ENCODE results near the gene M6PR.

M6PR gene

GRCh38 chr12:8949342-8950220 is at the start of gene M6PR:
M6PR (minus strand) TSS chr12:8949645; CDS start chr12:8946404, 3,241 bp downstream.
- Mint-ChIP-seq H3K4me1 (ENCODE audit: low read depth) (peaks cover 66% of the 10 kb centered on the region), H3K27me3 (no peaks in the 10 kb centered on the region), H3K27ac (peak within 1 kb of the TSS; percentile 92), H3K36me3 (ENCODE audit: low read depth) (peaks cover 64% of the 10 kb centered on the region), H3K4me3 (peak within 1 kb of the TSS; percentile 100), H3K9me3 (peaks cover 7% of the 10 kb centered on the region)
- peak; percentile 96 for DNase-seq

DNA sequence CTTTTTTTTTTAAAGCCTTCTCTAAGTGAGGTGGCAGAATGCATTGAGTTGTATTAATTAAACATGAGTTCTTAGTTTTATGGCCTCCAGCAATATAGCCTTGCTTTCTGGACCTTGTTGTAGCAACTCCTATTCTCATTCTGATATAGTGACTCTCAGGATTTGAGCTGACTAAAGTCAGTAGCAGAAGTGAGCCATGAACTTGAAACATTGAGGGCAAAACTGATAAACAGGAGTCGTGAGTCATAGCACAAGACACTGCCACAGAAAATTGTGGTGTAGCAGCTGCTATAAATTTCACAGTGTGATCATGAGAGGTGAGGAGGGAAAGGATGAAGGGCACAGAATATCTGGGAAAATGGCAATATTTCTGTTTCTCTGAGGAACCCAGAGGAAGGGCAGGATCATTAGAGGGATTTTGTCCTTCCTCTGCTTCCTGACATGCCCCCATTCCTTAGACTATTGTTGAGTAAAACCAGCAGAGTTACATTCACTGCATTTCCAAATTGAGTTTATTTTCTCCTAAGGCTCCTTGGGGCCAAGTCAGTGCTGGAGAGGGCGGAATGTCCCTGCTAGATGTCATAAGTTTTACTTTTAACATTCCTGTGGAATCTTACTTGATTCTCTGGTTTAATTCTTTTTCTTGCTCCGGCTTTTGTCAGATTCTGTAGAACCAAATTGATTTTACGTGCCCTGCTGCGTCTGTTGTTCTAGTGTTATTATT is 47.4 kb upstream of the M6PR start:
- DNase-seq, result no peak

GRCh38 chr12:8995021-8995775 is 45.8 kb upstream of the M6PR start:
- Mint-ChIP-seq H3K9me3 (no peaks in the 10 kb centered on the region), H3K4me1 (ENCODE audit: low read depth) (peaks cover 71% of the 10 kb centered on the region), H3K4me3 (peak overlapping the region; percentile 73), H3K27me3 (no peaks in the 10 kb centered on the region), H3K36me3 (ENCODE audit: low read depth) (peaks cover 7% of the 10 kb centered on the region), H3K27ac (peak overlapping the region; percentile 87)
- no peak for DNase-seq

More for the DNA sequence above, 47.4 kb upstream of the M6PR start:
- peaks cover 77% of the 10 kb centered on the region for H3K4me1 Mint-ChIP-seq (ENCODE audit: low read depth)
- H3K27me3 Mint-ChIP-seq, result no peaks in the 10 kb centered on the region
- peak overlapping the region; percentile 87 for H3K27ac Mint-ChIP-seq
- H3K4me3 Mint-ChIP-seq, result peak overlapping the region; percentile 47
- H3K9me3 Mint-ChIP-seq, result no peaks in the 10 kb centered on the region
- H3K36me3 Mint-ChIP-seq (ENCODE audit: low read depth), result peaks cover 7% of the 10 kb centered on the region

- Mint-ChIP-seq H3K4me3 (peak overlapping the region; percentile 73), H3K36me3 (ENCODE audit: low read depth) (peaks cover 2% of the 10 kb centered on the region), H3K9me3 (no peaks in the 10 kb centered on the region), H3K27ac (peak overlapping the region; percentile 45), H3K27me3 (no peaks in the 10 kb centered on the region), H3K4me1 (ENCODE audit: low read depth) (peaks cover 72% of the 10 kb centered on the region)
- DNase-seq, result no peak
These were observed 44.4 kb upstream of the M6PR start for GRCh38 chr12:8993827-8994226.

DNA sequence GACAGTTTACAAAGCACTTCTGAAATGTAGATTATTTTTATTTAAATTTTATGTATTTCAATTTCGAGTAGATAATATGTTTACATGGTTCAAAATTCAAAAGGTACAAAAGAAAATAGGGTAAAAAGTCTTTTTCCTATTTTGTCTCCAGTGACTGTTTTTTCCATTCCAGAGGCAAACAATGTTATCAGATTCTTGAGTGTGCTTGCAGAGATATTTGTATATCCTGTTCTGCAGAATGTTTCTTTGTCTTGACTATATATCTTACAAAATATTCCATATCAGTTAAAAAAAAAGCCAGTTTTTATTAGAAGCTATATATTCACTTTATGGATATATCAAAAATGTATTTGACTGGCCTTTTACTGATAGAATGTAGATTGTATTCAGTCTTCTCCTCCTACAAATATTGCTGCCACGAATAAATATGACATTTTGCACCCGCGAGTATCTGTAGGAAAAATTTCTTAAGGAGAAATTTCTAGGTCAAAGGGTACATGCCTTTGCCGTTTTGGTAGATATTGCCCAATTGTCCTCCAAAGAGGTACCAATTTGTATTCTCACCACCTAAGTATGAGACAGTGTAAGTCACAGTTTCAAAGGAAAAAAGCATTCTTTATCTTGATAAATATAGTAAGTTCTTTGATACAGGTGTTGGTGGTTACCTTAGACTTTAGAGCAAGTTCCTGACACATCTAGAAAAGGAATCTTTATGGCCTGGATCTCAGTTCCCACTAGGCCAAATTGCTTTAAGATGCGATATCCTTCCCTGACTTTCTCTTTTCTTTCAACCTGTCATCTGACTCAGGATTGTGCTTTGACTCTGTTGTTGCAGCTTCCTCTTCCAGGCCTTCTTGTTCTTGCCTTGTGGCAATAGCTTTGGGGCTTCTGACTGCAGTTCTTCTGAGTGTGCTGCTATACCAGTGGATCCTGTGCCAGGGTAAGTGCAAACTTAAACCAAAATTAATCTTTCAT is 42.2 kb upstream of the M6PR start:
- Mint-ChIP-seq H3K27me3 (no peaks in the 10 kb centered on the region), H3K4me3 (peak overlapping the region; percentile 73), H3K9me3 (no peaks in the 10 kb centered on the region), H3K36me3 (ENCODE audit: low read depth) (no peaks in the 10 kb centered on the region), H3K4me1 (ENCODE audit: low read depth) (peaks cover 77% of the 10 kb centered on the region), H3K27ac (peak overlapping the region; percentile 24)
- no peak for DNase-seq

DNA sequence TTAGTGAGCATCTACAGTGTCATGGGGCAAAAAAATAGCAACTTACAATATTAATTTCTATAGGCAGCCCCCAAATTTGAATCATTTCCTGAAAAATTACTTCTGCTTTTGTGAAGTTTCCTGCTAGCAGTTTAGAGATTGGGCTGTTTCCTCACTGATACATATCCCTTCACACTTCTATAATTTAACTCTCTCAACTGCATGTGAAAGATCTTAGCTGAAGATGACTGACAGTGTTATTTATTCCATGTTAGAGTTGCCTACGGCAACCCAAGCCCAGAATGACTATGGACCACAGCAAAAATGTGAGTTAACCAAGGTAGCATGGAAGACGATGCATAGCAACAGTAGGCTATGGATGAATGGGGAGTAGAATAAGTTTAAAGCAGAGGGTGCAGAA is 40.0 kb upstream of the M6PR start, which contains the start of gene KLRG1:
Gene KLRG1, plus strand, starts transcription at position 134 of the 400 bp plus-strand sequence. Its CDS starts 90 bp downstream, at position 224.
- H3K27me3 Mint-ChIP-seq, result no peaks in the 10 kb centered on the region
- DNase-seq, result no peak
- H3K4me3 Mint-ChIP-seq, result peak within 1 kb of the TSS; percentile 51
- peaks cover 67% of the 10 kb centered on the region for H3K4me1 Mint-ChIP-seq (ENCODE audit: low read depth)
- H3K27ac Mint-ChIP-seq, result peak within 1 kb of the TSS; percentile 59
- no peaks in the 10 kb centered on the region for H3K36me3 Mint-ChIP-seq (ENCODE audit: low read depth)
- H3K9me3 Mint-ChIP-seq, result no peaks in the 10 kb centered on the region

- H3K27ac Mint-ChIP-seq, result peak overlapping the region; percentile 42
- no peaks in the 10 kb centered on the region for H3K27me3 Mint-ChIP-seq
- H3K4me1 Mint-ChIP-seq (ENCODE audit: low read depth), result peaks cover 56% of the 10 kb centered on the region
- H3K4me3 Mint-ChIP-seq, result no peak overlapping the region
- no peak for DNase-seq
- H3K36me3 Mint-ChIP-seq (ENCODE audit: low read depth), result peaks cover 3% of the 10 kb centered on the region
- no peaks in the 10 kb centered on the region for H3K9me3 Mint-ChIP-seq
These were observed 38.2 kb upstream of the M6PR start for GRCh38 chr12:8987685-8988084.

DNA sequence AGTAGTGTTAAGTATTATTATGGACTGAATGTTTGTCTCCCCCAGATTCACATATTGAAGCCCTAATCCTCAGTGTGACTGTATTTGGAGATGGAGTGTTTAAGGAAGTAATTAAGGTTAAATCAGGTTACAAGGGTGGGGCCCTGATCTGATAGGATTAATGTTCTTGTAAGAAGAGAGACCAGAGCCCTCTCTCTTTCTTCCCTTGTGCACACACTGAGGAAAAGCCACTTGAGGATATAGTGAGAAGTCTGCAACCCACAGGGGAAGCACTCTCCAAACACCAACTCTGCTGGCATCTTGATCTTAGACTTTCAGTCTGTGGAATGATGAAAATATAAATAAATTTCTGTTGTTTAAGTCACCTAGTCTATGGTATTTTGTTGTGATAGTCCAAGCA is 37.7 kb upstream of the M6PR start:
- H3K27me3 Mint-ChIP-seq, result no peaks in the 10 kb centered on the region
- H3K9me3 Mint-ChIP-seq, result no peaks in the 10 kb centered on the region
- H3K4me3 Mint-ChIP-seq, result no peak overlapping the region
- H3K27ac Mint-ChIP-seq, result no peak overlapping the region
- H3K4me1 Mint-ChIP-seq (ENCODE audit: low read depth), result peaks cover 54% of the 10 kb centered on the region
- DNase-seq, result no peak
- peaks cover 3% of the 10 kb centered on the region for H3K36me3 Mint-ChIP-seq (ENCODE audit: low read depth)

GRCh38 chr12:8985213-8985754 is 35.8 kb upstream of the M6PR start:
- H3K4me1 Mint-ChIP-seq (ENCODE audit: low read depth), result peaks cover 46% of the 10 kb centered on the region
- no peak overlapping the region for H3K27ac Mint-ChIP-seq
- DNase-seq, result no peak
- H3K9me3 Mint-ChIP-seq, result peaks cover 4% of the 10 kb centered on the region
- no peaks in the 10 kb centered on the region for H3K27me3 Mint-ChIP-seq
- H3K36me3 Mint-ChIP-seq (ENCODE audit: low read depth), result peaks cover 5% of the 10 kb centered on the region
- no peak overlapping the region for H3K4me3 Mint-ChIP-seq

GRCh38 chr12:8980137-8980536 is 30.7 kb upstream of the M6PR start:
- peaks cover 16% of the 10 kb centered on the region for H3K36me3 Mint-ChIP-seq (ENCODE audit: low read depth)
- no peaks in the 10 kb centered on the region for H3K27me3 Mint-ChIP-seq
- no peak overlapping the region for H3K27ac Mint-ChIP-seq
- no peak overlapping the region for H3K4me3 Mint-ChIP-seq
- H3K4me1 Mint-ChIP-seq (ENCODE audit: low read depth), result peaks cover 7% of the 10 kb centered on the region
- peaks cover 19% of the 10 kb centered on the region for H3K9me3 Mint-ChIP-seq
- no peak for DNase-seq

DNA sequence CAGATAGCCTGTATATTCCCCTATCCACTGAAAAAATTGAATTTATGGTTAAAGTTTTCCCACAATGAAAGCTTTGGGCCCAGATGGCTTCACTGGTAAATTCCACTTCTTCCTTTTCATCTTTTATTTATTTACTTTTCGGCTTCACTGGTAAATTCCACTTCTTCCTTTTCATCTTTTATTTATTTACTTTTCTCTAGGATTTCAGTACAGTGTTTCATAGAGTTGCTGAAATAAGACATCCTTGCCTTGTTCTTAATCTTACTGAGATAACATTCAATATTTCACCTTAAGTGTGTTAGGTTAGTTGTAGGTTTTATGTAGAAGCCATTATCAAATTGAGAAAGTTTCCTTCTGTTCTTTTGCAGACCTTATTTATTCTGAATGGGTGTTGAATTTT is 21.0 kb upstream of the M6PR start:
- peaks cover 26% of the 10 kb centered on the region for H3K36me3 Mint-ChIP-seq (ENCODE audit: low read depth)
- peaks cover 21% of the 10 kb centered on the region for H3K9me3 Mint-ChIP-seq
- H3K27me3 Mint-ChIP-seq, result no peaks in the 10 kb centered on the region
- H3K27ac Mint-ChIP-seq, result no peak overlapping the region
- no peak for DNase-seq
- H3K4me3 Mint-ChIP-seq, result no peak overlapping the region
- H3K4me1 Mint-ChIP-seq (ENCODE audit: low read depth), result peaks cover 9% of the 10 kb centered on the region

DNA sequence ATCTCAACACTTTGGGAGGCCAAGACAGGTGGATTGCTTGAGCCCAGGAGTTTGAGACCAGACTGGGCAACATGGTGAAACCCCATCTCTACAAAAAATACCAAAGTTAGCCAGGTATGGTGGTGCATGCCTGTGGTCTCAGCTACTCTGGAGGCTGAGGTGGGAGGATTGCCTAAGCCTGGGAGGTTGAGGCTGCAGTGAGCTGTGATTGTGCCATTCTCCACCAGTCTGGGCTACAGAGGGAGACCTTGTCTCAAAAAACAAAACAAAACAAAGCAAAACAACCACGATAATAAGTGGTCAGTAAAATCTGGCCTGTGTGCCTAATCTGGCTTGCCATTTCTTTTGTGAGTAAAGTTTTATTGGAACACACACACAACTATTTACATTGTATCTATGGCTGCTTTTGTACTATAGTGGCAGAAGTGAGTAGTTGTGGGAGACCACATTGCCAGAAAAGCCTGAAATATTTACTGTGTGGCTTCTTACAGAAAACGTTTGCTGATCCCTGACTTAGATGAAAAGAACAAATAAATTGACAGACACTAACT is 20.5 kb upstream of the M6PR start:
- H3K27me3 Mint-ChIP-seq, result no peaks in the 10 kb centered on the region
- H3K4me3 Mint-ChIP-seq, result no peak overlapping the region
- no peak for DNase-seq
- no peak overlapping the region for H3K27ac Mint-ChIP-seq
- H3K9me3 Mint-ChIP-seq, result peaks cover 21% of the 10 kb centered on the region
- H3K36me3 Mint-ChIP-seq (ENCODE audit: low read depth), result peaks cover 26% of the 10 kb centered on the region
- H3K4me1 Mint-ChIP-seq (ENCODE audit: low read depth), result peaks cover 8% of the 10 kb centered on the region

- Mint-ChIP-seq H3K27me3 (no peaks in the 10 kb centered on the region), H3K36me3 (ENCODE audit: low read depth) (peaks cover 27% of the 10 kb centered on the region), H3K4me3 (no peak overlapping the region), H3K4me1 (ENCODE audit: low read depth) (peaks cover 13% of the 10 kb centered on the region), H3K9me3 (peaks cover 29% of the 10 kb centered on the region), H3K27ac (no peak overlapping the region)
- no peak for DNase-seq
These were observed 19.3 kb upstream of the M6PR start for GRCh38 chr12:8968761-8969160.
